Measurements from ENCODE around the gene TSSK6.

Gene TSSK6

GRCh38 chr19:19544257-19544953 is 29.1 kb upstream of the TSSK6 start:
- no peak for DNase-seq

GRCh38 chr19:19543640-19544039 is 28.3 kb upstream of the TSSK6 start:
- no peak for DNase-seq

DNA sequence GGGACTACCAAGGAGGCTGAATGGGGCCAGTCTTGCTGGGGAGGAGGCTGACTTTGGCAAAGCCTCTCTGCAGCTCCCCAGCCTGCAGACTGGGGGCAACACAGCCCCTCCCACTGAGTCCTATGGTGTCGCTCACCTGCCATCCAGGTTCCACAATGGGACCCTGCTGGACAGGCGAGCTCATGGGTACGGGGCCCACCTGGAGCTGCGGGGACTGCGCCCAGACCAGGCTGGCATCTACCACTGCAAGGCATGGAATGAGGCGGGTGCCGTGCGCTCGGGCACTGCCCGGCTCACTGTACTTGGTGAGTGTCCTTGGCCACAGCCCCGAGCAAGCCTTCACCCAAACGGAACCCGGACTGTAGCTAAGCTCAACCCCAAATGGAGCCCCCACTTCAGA is 27.8 kb upstream of the TSSK6 start:
- no peak for DNase-seq

DNA sequence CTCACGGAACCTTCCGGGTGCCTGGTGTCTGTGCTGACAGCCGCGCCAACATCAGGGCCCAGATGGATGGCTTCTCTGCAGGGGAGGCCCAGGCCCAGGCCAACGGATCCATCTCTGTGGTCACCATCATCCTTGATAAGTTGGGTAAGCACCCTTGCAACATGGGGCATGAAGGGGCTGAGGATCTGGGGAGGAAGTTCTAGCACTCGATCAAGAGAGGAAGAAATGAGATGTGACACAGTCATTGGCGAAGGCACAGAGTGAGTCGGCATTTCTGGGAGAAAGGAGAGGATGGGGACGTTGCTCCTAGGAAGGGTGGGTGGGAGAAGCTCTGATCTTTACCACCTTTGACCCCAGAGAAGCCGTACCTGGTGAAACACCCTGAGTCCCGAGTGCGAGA is 27.2 kb upstream of the TSSK6 start:
- DNase-seq = peak; percentile 74 to 76

DNA sequence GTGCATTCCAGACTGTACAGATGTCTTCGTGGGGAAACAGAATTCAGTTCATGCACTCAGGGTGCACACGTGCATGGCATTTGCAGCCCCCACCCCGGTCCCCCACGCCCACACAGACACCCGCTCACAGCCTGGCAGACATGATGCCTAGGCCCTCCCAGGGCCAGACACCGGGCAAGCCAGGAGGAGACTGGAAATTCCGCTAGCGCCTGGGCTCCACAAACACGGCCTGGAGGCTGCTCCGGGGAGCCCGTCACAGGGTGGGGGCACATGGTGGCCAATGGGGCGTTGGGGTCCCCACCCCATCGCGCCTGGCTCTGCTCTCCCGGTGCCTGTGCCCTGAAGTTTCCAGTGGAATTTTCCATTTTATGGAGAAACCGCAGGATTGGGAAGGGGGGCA is 26.3 kb upstream of the TSSK6 start:
- no peak for DNase-seq

DNA sequence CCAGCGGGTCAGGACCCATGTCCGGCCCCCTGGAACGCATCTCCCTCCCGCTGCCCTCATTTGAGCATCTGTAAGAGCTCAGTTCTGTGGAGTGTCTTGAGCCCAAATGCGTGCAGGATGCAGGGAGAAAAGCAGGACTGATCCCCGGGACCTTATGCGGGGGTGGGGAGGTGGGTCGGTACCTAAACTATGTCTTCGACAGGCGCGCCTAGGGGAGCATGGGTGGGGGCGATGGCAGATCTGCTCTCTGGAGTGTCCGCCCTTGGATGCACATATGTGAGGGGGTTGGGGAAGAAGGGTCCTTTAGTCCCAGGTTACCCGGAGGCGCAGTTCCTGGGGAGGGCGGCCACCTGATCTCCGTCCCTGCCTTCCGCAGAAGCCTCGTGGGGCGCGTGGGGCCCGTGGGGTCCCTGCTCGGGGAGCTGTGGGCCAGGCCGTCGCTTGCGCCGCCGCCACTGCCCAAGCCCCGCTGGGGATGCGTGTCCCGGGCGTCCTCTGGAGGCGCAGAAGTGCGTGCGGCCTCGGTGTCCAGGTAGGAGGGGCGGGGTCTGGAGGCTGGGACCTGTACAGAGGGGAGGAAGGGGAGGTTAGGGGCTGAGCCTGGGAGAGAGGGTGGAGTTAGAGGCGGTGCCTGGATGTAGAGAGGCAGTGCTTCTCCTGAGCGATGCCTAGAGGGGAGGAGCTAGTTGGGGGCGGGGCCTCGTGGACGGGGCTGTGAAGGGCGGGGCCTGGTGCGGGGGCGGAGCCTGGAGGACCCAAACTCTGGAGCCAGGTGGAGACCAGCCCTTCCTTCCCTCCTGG is 25.6 kb upstream of the TSSK6 start:
- peak; percentile 16 to 35 for DNase-seq

- peak; percentile 80 to 91 for DNase-seq
Measured at GRCh38 chr19:19540064-19540714, 24.8 kb upstream of the TSSK6 start.

GRCh38 chr19:19539698-19540063 is 24.3 kb upstream of the TSSK6 start:
- DNase-seq = no peak

GRCh38 chr19:19538785-19539166 is 23.4 kb upstream of the TSSK6 start:
- no peak for DNase-seq

DNA sequence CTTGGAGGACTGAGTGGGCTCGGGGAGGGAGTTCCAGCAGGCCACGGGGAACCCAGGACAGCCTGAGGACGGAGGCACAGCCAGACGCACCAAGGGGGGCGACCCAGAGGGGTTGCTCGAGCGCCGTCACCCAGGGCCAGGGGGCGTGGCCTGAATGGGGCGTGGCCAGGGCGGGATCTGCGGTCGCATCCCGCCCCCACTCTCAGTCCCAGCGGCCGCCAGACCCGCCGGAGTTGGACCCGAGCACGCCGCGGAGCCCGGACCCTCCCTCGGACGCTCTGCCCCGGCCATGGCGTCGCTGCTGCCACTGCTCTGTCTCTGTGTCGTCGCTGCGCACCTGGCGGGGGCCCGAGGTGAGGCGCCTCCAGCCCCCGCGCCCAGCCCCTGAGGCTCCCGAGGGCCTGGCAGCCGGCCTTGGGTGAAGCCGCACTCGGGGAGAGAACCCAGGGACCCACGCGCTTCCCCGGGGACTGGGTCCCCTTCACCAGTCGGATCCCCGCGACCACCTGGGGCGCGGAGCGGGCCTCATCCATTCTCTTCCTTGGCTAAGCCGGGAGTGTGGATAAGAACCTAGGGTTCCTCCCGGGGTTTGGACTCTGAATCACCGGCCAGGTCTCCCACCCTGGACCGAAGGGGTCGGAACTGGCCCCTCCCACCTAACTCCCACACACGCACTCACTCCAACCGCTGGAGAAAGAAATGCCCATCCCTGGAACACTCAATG is 22.9 kb upstream of the TSSK6 start, which contains the start of gene CILP2:
Gene CILP2, plus strand, starts transcription at position 205 of the 724 bp plus-strand sequence. Its CDS starts 85 bp downstream, at position 290.
- DNase-seq = no peak

DNA sequence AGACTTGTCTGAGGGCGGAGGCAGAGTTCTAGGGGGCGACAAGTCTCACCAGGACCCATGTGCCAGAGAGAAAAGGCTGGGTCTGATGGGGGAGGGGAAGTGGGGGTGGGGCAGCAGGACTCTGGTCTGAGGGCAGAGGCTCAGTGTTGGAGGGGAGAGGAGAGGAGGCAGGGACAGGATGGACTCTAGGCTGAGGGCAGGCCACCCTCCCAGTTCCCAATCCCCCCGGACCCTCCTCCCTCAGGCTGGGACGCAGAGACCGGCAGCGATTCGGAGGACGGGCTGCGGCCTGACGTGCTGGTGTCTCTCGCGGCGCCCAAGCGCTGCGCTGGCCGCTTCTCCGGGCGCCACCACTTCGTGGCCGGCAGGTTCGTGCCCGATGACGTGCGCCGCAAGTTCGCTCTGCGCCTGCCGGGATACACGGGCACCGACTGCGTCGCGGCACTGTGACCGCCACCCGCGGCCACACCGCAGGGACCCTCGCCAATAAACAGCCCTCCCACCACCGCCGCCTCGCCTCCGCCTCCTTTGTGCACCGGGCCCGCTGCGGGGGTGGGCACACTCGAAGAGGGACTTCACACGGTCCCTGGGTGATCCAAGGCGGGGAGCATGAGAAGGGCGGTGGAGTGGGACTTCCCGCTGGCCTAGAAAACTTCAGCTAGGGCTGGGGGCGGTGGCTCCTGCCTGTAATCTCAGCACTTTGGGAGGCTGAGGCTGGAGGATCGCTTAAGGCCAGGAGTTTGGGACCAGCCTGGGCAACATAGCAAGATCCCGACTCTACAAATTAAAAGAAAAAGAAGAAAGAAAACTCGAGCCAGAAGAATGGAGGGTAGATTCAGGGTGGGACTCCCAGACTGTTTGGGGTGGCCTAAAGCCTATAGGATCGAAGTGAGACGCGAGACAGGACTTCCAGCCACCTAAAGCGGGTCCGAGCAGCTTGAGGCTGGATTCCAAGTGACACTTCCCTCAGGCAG is 22.0 kb upstream of the TSSK6 start:
- no peak for DNase-seq

GRCh38 chr19:19535311-19536191 is 20.2 kb upstream of the TSSK6 start:
- DNase-seq = no peak

DNA sequence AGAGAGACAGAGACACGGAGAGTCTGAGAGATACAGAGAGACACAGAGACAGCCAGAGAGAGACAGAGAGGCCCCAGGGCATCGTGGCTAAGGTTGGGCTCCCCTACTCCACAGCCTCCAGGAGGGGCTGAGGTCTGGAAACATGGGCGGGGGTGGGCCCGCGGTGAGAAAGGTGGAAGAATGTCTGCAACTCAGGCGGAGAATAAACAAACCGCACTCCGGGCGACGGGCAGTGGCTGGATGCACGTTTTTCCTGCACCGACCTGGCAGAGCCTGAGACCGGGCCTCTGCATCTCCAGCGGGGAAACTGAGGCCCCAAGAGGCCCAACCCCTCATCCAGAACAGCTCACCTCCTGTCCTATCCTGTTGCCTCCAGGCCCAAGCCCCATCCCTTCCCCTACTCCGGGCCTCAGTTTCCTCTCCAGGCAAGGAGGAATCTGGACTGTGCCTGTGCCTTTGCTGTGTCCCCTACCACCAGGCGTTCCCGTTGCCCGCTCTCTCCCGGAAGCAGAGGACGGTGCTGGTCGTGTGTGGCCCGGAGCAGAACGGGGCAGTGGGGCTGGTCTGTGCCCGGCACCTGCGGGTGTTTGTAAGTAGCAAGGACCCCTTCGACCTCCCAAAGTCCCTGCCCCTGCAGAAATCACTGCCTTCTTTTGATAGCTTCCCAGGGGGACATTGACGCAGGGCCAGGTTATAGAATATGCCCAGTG is 19.4 kb upstream of the TSSK6 start:
- DNase-seq = no peak

GRCh38 chr19:19533841-19534240 is 18.5 kb upstream of the TSSK6 start:
- DNase-seq = no peak

- no peak for DNase-seq
Measured at GRCh38 chr19:19532806-19533701, 17.7 kb upstream of the TSSK6 start.

GRCh38 chr19:19531951-19532805 is 16.8 kb upstream of the TSSK6 start:
- DNase-seq = peak; percentile 72 to 77

DNA sequence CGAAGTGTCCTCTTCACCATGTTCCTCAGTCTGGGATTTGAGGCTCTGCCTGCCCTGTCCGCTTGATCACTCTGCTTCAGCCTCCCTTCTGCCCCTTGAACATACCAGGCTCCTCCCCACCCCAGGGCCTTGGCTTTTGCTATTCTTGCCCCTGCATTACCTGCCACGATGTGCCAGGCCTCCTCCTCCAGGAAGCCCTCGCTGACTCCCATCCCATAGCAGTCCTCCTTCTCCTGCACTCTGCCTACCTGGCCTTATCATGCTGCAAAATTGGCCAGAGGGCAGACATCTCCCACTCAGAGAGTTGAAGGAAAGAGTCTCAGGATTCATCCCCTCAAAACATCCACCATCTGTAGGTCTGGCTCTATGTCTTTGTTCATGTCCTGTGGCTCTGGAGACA is 15.5 kb upstream of the TSSK6 start:
- no peak for DNase-seq

DNA sequence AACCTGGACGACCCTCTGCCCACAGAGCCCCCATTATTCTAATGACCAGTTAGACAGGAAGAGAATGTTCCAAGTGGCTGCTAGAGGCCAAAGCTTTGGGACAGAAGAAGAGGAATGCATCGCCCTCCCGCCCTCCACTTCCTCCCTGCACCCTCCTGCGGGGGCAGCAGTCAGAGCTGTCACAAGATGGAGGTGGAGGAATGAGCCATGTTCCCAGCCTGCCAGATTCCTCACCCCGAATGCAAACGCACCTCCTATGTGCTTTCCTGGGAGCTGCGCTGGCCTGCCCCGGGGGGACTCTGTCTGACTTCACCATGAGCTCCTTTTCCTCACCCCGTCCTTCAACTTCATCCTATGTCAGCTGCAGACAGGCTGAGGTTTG is 15.1 kb upstream of the TSSK6 start:
- DNase-seq = peak in 1 of 2 donors; percentile 61
